Neuronal stem cell (in vitro differentiated cells): Measurements from ENCODE around the gene PLEKHD1.

Experiments
- DNase-seq: peaks from one replicate; pipeline ENCODE4 v3.0.0-alpha.2; 2013; ENCODE audit warnings: low spot score
- H2AFZ ChIP-seq: one replicate; pipeline ENCODE4 v1.6.1; 2013; ENCODE audit warnings: mild to moderate bottlenecking, low read length, inconsistent platforms
- H2AK5ac ChIP-seq: 2 replicates; pipeline ENCODE4 v1.6.1; 2013; ENCODE audit warnings: low read depth, mild to moderate bottlenecking, inconsistent platforms, low read length, moderate library complexity, mixed read lengths
- H2BK120ac ChIP-seq: 2 replicates; pipeline ENCODE4 v1.6.1; 2013; ENCODE audit warnings: low read depth, mild to moderate bottlenecking, inconsistent platforms, low read length, moderate library complexity, mixed read lengths
- H2BK12ac ChIP-seq: one replicate; pipeline ENCODE4 v1.6.1; 2013; ENCODE audit warnings: low read length, inconsistent platforms
- H2BK15ac ChIP-seq: 2 replicates; pipeline ENCODE4 v1.6.1; 2013; ENCODE audit warnings: mild to moderate bottlenecking, low read length, inconsistent platforms, mixed read lengths
- H2BK5ac ChIP-seq: one replicate; pipeline ENCODE4 v1.6.1; 2013; ENCODE audit warnings: inconsistent platforms, mild to moderate bottlenecking, low read length, moderate library complexity
- H3K14ac ChIP-seq: one replicate; pipeline ENCODE4 v1.6.1; 2013; ENCODE audit warnings: low read length, inconsistent platforms
- H3K18ac ChIP-seq: 2 replicates; pipeline ENCODE4 v1.6.1; 2013; ENCODE audit warnings: low read length, inconsistent platforms
- H3K23ac ChIP-seq: 2 replicates; pipeline ENCODE4 v1.6.1; 2013; ENCODE audit warnings: low read depth, mild to moderate bottlenecking, mixed read lengths, low read length, inconsistent platforms; ENCODE audit not compliant: poor library complexity
- H3K27ac ChIP-seq: replicated peaks from 3 replicates; pipeline ENCODE4 v1.5.1; 2013; ENCODE audit warnings: low read length, inconsistent platforms
- H3K27me3 ChIP-seq, 3 experiments: 2 replicates each; pipeline ENCODE4 v1.6.1; 2013; ENCODE audit warnings: low read length in 3 of 3, mild to moderate bottlenecking in 2 of 3, inconsistent platforms in 1 of 3, low read depth in 1 of 3, mixed read lengths in 1 of 3, moderate library complexity in 1 of 3; ENCODE audit not compliant: control insufficient read depth in 3 of 3, insufficient read depth in 3 of 3
- H3K36me3 ChIP-seq, 2 donors: replicated peaks in 1 of 2; 2 replicates each; pipeline ENCODE4 v1.6.1; 2013; ENCODE audit warnings: low read length in 2 of 2; ENCODE audit not compliant: control insufficient read depth in 2 of 2, insufficient read depth in 2 of 2
- H3K4ac ChIP-seq: 2 replicates; pipeline ENCODE4 v1.6.1; 2013; ENCODE audit warnings: inconsistent platforms, mild to moderate bottlenecking, low read length, moderate library complexity
- H3K4me1 ChIP-seq, 2 donors: 1 replicate in 1 of 2; 2 replicates in 1 of 2; pipeline ENCODE4 v1.6.1; 2013; ENCODE audit warnings: low read length in 2 of 2, low read depth in 1 of 2; ENCODE audit not compliant: control insufficient read depth in 2 of 2, insufficient read depth in 1 of 2
- H3K4me2 ChIP-seq: one replicate; pipeline ENCODE4 v1.6.1; 2013; ENCODE audit warnings: mild to moderate bottlenecking, low read length, inconsistent platforms; ENCODE audit not compliant: insufficient read depth, poor library complexity, severe bottlenecking
- H3K4me3 ChIP-seq, 2 donors: 2 replicates each; pipeline ENCODE4 v1.5.1; 2013; ENCODE audit warnings: low read length in 2 of 2, mild to moderate bottlenecking in 2 of 2, inconsistent platforms in 1 of 2, moderate library complexity in 1 of 2
- H3K79me1 ChIP-seq: one replicate; pipeline ENCODE4 v1.6.1; 2013; ENCODE audit warnings: low read depth, mild to moderate bottlenecking, inconsistent platforms, low read length, moderate library complexity
- H3K9ac ChIP-seq: one replicate; pipeline ENCODE4 v1.6.1; 2013; ENCODE audit warnings: mild to moderate bottlenecking, low read depth, low read length, inconsistent platforms; ENCODE audit not compliant: poor library complexity
- H3K9me3 ChIP-seq, 2 donors: replicated peaks in 1 of 2; 2 replicates each; pipeline versions ENCODE3 to v1.6.1; 2013; ENCODE audit warnings: low read length in 2 of 2, mild to moderate bottlenecking in 2 of 2, inconsistent platforms in 1 of 2, low read depth in 1 of 2, mixed read lengths in 1 of 2, moderate library complexity in 1 of 2; ENCODE audit not compliant: control insufficient read depth in 2 of 2, insufficient read depth in 1 of 2
- H4K8ac ChIP-seq: one replicate; pipeline ENCODE4 v1.6.1; 2013; ENCODE audit warnings: low read depth, mild to moderate bottlenecking, inconsistent platforms, low read length, moderate library complexity
- H4K91ac ChIP-seq: one replicate; pipeline ENCODE4 v1.6.1; 2013; ENCODE audit warnings: low read length, low read depth, mild to moderate bottlenecking, inconsistent platforms; ENCODE audit not compliant: poor library complexity
- WGBS, 2 donors: extraction: QIAGEN DNeasy Blood & Tissue Kit; methylation state at CpG; one replicate each; pipeline ENCODE4 v1.1.7; 2013; ENCODE audit warnings: missing lambda C conversion rate in 2 of 2, mixed read lengths in 1 of 2; ENCODE audit not compliant: insufficient read length in 2 of 2, insufficient replicate concordance in 1 of 2; ENCODE audit errors: extremely low coverage in 2 of 2; 5-methylcytosine and 5-hydroxymethylcytosine counted together

Gene PLEKHD1

DNA sequence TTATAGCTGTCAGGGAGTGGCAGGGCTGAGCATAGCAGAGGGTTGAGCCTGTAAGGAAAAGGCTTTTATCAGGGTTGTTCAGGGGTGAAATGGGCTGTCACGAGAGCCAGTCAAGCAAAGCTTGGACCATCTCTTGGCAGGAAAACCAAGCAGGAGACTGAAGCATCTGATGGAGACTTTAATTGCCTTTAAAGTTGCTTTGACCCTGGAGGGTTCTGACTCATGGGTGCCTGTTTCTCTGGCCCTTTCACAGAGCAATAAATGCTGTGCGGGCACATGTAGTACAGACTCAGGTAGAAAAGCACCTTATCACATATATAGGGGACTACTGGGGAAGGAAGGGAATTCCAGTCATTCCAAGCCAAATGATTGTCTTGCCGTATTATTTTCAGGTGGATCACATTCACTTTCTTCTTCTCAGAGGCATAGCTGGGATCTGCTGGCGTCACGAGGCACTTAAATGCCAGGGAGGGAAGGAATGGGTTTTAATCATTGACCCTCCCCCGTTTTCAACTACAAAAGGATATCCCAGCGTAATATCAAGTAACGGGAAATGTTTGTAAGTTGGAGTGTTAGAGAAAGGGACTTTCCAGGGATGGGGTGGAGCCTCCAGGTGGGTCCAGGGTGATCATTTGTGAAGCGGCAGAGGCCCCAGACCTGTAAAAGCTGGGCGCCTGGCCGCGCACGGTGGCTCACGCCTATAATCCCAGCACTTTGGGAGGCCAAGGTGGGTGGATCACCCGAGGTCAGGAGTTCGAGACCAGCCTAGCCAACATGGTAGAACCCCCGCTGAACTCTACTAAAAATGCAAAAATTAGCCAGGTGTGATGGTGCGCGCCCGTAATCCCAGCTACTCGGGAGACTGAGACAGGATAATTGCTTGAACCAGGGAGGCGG is 34.9 kb downstream of the PLEKHD1 start:
- no peak overlapping the region for H4K8ac ChIP-seq
- peak overlapping the region; percentile 19 for H3K27ac ChIP-seq
- peaks cover 0 to 24% (median 0%) of the 10 kb centered on the region in 3 experiments for H3K27me3 ChIP-seq
- H2BK15ac ChIP-seq = no peak overlapping the region
- no peak overlapping the region for H3K4me2 ChIP-seq
- H3K4me1 ChIP-seq = peaks cover 0 to 9% of the 10 kb centered on the region in 2 donors
- no peak overlapping the region for H2BK12ac ChIP-seq
- no peak overlapping the region for H3K4ac ChIP-seq
- H3K9ac ChIP-seq = no peak overlapping the region
- no peak overlapping the region for H3K18ac ChIP-seq
- no peaks in the 10 kb centered on the region for H3K9me3 ChIP-seq
- H3K23ac ChIP-seq = no peak overlapping the region
- H2BK5ac ChIP-seq = no peak overlapping the region
- H2AFZ ChIP-seq = no peak overlapping the region
- WGBS, 2 donors = no CpG with 5 or more reads among the region's 22 CpGs
- no peak for DNase-seq
- no peak overlapping the region for H2AK5ac ChIP-seq
- H3K79me1 ChIP-seq = no peaks in the 10 kb centered on the region
- no peak overlapping the region for H4K91ac ChIP-seq
- no peak overlapping the region for H3K14ac ChIP-seq
- H2BK120ac ChIP-seq = no peak overlapping the region
- no peaks in the 10 kb centered on the region for H3K36me3 ChIP-seq
- no peak overlapping the region for H3K4me3 ChIP-seq

DNA sequence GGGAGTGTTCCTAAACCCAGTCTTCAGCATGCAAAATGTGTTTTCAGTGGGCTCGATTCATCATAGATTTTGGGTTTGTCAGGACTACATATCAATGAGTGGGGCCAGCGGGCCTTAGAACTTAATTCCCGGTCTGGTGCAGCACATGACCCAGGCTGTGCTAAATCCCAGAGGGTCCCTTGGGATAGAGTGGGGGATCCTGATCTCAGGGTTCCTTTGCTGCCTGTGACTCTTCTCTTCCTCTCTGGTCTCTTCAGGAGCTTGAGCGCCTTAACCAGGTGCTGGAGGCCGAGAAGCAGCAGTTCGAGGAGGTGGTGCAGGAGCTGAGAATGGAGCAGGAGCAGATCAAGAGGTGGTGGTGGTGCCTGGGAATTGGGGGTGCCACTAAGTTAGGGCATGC is 37.5 kb downstream of the PLEKHD1 start:
- Histone ChIP-seq H3K4ac (no peak overlapping the region), H2BK120ac (no peak overlapping the region), H3K36me3 (no peaks in the 10 kb centered on the region), H3K79me1 (no peaks in the 10 kb centered on the region), H3K14ac (no peak overlapping the region), H4K8ac (no peak overlapping the region), H3K4me2 (no peak overlapping the region), H3K9me3 (no peaks in the 10 kb centered on the region), H2BK12ac (no peak overlapping the region), H3K23ac (no peak overlapping the region), H3K18ac (no peak overlapping the region), H3K4me3 (no peak overlapping the region), H2AK5ac (no peak overlapping the region), H3K9ac (no peak overlapping the region), H3K4me1 (peaks cover 0 to 9% of the 10 kb centered on the region in 2 donors), H2AFZ (no peak overlapping the region), H2BK5ac (no peak overlapping the region), H2BK15ac (no peak overlapping the region), H4K91ac (no peak overlapping the region), H3K27ac (no peak overlapping the region), H3K27me3 (peaks cover 0 to 35% (median 0%) of the 10 kb centered on the region in 3 experiments)
- WGBS, 2 donors = no CpG with 5 or more reads among the region's 6 CpGs
- DNase-seq = no peak

DNA sequence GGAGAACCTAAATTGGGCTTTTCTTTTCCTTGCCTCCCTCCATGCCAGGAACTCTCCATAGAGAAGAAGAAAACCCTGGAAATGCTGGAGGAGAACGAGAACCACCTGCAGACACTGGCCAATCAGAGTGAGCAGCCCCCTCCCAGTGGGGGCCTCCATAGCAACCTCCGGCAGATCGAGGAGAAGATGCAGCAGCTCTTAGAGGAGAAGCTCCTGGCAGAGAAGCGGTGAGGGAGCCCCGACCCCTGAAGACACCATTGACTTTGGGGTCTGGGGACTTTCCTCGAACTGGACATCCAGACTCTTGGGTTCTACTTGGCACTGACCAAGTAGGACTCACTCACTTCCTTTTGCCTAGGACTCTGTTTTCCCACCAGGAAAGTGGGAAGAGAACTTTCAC is 41.4 kb downstream of the PLEKHD1 start:
- WGBS, 2 donors = no CpG with 5 or more reads among the region's 6 CpGs
- H3K18ac ChIP-seq = no peak overlapping the region
- H2BK5ac ChIP-seq = no peak overlapping the region
- peaks cover 0 to 36% (median 0%) of the 10 kb centered on the region in 3 experiments for H3K27me3 ChIP-seq
- no peak overlapping the region for H3K27ac ChIP-seq
- no peak overlapping the region for H4K91ac ChIP-seq
- H3K4me1 ChIP-seq = no peaks in the 10 kb centered on the region
- no peaks in the 10 kb centered on the region for H3K36me3 ChIP-seq
- H2AK5ac ChIP-seq = no peak overlapping the region
- H3K9me3 ChIP-seq = no peaks in the 10 kb centered on the region
- no peak overlapping the region for H2BK15ac ChIP-seq
- H3K23ac ChIP-seq = no peak overlapping the region
- H3K4me2 ChIP-seq = no peak overlapping the region
- H3K14ac ChIP-seq = no peak overlapping the region
- H2BK120ac ChIP-seq = no peak overlapping the region
- no peaks in the 10 kb centered on the region for H3K79me1 ChIP-seq
- no peak overlapping the region for H2BK12ac ChIP-seq
- H3K9ac ChIP-seq = no peak overlapping the region
- DNase-seq = no peak
- H2AFZ ChIP-seq = no peak overlapping the region
- H4K8ac ChIP-seq = no peak overlapping the region
- H3K4ac ChIP-seq = no peak overlapping the region
- no peak overlapping the region for H3K4me3 ChIP-seq

DNA sequence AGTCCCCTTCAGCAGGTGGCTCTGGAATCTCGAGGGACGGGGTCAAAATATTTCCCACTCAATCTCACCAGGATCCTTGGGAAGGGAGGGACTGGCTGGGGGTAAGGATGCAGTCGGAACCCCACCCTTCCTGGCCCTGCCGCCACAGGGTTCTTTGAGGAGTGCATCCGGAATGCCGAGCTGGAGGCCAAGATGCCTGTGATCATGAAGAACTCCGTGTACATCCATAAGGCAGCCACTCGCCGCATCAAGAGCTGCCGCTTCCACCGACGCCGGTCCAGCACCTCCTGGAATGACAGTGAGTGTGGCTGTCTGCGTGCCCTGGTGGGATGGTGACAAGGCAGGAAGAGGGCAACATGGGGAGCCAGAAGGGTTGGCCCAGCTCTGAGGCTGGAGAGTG is 43.1 kb downstream of the PLEKHD1 start:
- peaks cover 0 to 40% (median 0%) of the 10 kb centered on the region in 3 experiments for H3K27me3 ChIP-seq

More for the DNA sequence above, 43.1 kb downstream of the PLEKHD1 start:
- Histone ChIP-seq H3K4me3 (no peak overlapping the region), H3K4ac (no peak overlapping the region), H3K18ac (peak overlapping the region; percentile 77), H2BK12ac (peak overlapping the region; percentile 80), H3K4me1 (no peaks in the 10 kb centered on the region), H2BK5ac (no peak overlapping the region), H3K9ac (no peak overlapping the region), H4K8ac (no peak overlapping the region), H2BK120ac (no peak overlapping the region), H3K23ac (peak overlapping the region; percentile 44), H2AFZ (no peak overlapping the region), H2BK15ac (no peak overlapping the region), H3K36me3 (no peaks in the 10 kb centered on the region), H2AK5ac (no peak overlapping the region), H3K14ac (no peak overlapping the region), H3K9me3 (no peaks in the 10 kb centered on the region), H3K27ac (no peak overlapping the region), H4K91ac (no peak overlapping the region), H3K4me2 (no peak overlapping the region), H3K79me1 (no peaks in the 10 kb centered on the region)
- no peak for DNase-seq
- WGBS, 2 donors = no CpG with 5 or more reads among the region's 14 CpGs
